B cell (primary cell): ENCODE results near the gene FCER1G. TPM values are rescaled to one million over a fixed set of nuclear protein-coding genes. Genes with fewer than 3 reads are reported as not detected.

Experiments
- ATAC-seq: fragments of 200-7000 bp; cut with Tn5 transposase; one replicate; pipeline ENCODE4 v1.10.0; 2021; ENCODE audit warnings: low read depth, mild to moderate bottlenecking, moderate number of reproducible peaks, moderate library complexity
- CTCF ChIA-PET: fragments of 350-600 bp; sonication (Branson Sonifier 250); formaldehyde crosslinking; loops from one replicate; lab custom pipeline; 2021; ENCODE audit warnings: antibody characterized with exemption, inconsistent platforms; lab: Charles Lee
- POLR2A ChIA-PET: fragments of 350-600 bp; sonication (Branson Sonifier 250); formaldehyde crosslinking; loops from one replicate; lab custom pipeline; 2021; ENCODE audit warnings: antibody characterized with exemption; lab: Charles Lee
- DNase-seq: peaks from one replicate; pipeline ENCODE4 v3.0.0; 2013
- H2AFZ ChIP-seq: 2 replicates; pipeline ENCODE4 v1.6.1; 2012; ENCODE audit warnings: mild to moderate bottlenecking, low read depth, low read length; ENCODE audit not compliant: insufficient read depth, poor library complexity, severe bottlenecking
- H3K27ac ChIP-seq, 2 donors: 1 replicate in 1 of 2; 2 replicates in 1 of 2; pipeline ENCODE4 v1.5.1; 2012 to 2013; ENCODE audit warnings: low read length in 2 of 2, mild to moderate bottlenecking in 2 of 2, moderate library complexity in 1 of 2
- H3K27me3 ChIP-seq, 4 experiments: fragments of 200-600 bp in 1 of 4; sonication (generic) in 1 of 4; replicated peaks in 1 of 4; 1 replicate in 2 of 4; 2 replicates in 2 of 4; pipeline versions ENCODE4 v1.6.1 to v1.7.0; 2013 to 2016; ENCODE audit warnings: low read length in 3 of 4, mild to moderate bottlenecking in 2 of 4, mixed read lengths in 1 of 4, moderate library complexity in 1 of 4; ENCODE audit not compliant: insufficient read depth in 4 of 4, control insufficient read depth in 3 of 4; ENCODE audit errors: control extremely low read depth in 1 of 4
- H3K36me3 ChIP-seq, 2 experiments: replicated peaks in 1 of 2; 1 replicate in 1 of 2; 2 replicates in 1 of 2; pipeline versions ENCODE4 v1.6.1 to v1.7.1; 2013; ENCODE audit warnings: low read length in 1 of 2; ENCODE audit not compliant: insufficient read depth in 2 of 2, control insufficient read depth in 1 of 2; ENCODE audit errors: control extremely low read depth in 1 of 2, extremely low read depth in 1 of 2
- H3K4me1 ChIP-seq, 2 donors: fragments of 200-600 bp in 1 of 2; sonication (generic) in 1 of 2; 1 replicate in 1 of 2; 2 replicates in 1 of 2; pipeline versions ENCODE4 v1.5.1 to v1.6.1; 2013 to 2017; ENCODE audit warnings: low read length in 2 of 2; ENCODE audit not compliant: control insufficient read depth in 2 of 2, insufficient read depth in 2 of 2
- H3K4me2 ChIP-seq: replicated peaks from 2 replicates; pipeline ENCODE3; 2012; ENCODE audit warnings: mild to moderate bottlenecking, low read depth, low read length; ENCODE audit not compliant: poor library complexity, severe bottlenecking
- H3K4me3 ChIP-seq, 5 experiments: fragments of 200-600 bp in 1 of 5; sonication (generic) in 1 of 5; 1 replicate in 3 of 5; 2 replicates in 2 of 5; pipeline versions ENCODE4 v1.5.1 to v1.7.0; 2011 to 2016; ENCODE audit warnings: low read length in 4 of 5, mild to moderate bottlenecking in 4 of 5, low read depth in 2 of 5, control low read depth in 1 of 5, moderate library complexity in 1 of 5; ENCODE audit not compliant: insufficient read depth in 1 of 5; ENCODE audit errors: control extremely low read depth in 1 of 5, extremely low read depth in 1 of 5
- H3K79me2 ChIP-seq: fragments of 200-600 bp; sonication (generic); one replicate; pipeline ENCODE4 v1.6.0; 2016; ENCODE audit warnings: low read length; ENCODE audit not compliant: control insufficient read depth, insufficient read depth
- H3K9ac ChIP-seq: fragments of 200-600 bp; sonication (generic); 2 replicates; pipeline ENCODE4 v1.6.1; 2017; ENCODE audit warnings: mild to moderate bottlenecking, low read length, moderate library complexity
- H3K9me3 ChIP-seq, 3 donors: one replicate each; pipeline versions ENCODE4 v1.6.1 to v1.7.1; 2013; ENCODE audit warnings: low read length in 2 of 3; ENCODE audit not compliant: control insufficient read depth in 2 of 3, insufficient read depth in 1 of 3; ENCODE audit errors: control extremely low read depth in 1 of 3
- H4K20me1 ChIP-seq: 2 replicates; pipeline ENCODE4 v1.6.0; 2012; ENCODE audit warnings: mild to moderate bottlenecking, low read length; ENCODE audit not compliant: insufficient read depth, control insufficient read depth, poor library complexity, severe bottlenecking
- H3K27ac Mint-ChIP-seq: one replicate; pipeline ENCODE4 v1.8.0; 2021; ENCODE audit warnings: mixed read lengths
- H3K27me3 Mint-ChIP-seq: one replicate; pipeline ENCODE4 v1.8.0; 2021; ENCODE audit warnings: mixed read lengths
- H3K4me1 Mint-ChIP-seq: one replicate; pipeline ENCODE4 v1.8.0; 2021; ENCODE audit warnings: mixed read lengths
- H3K4me3 Mint-ChIP-seq: one replicate; pipeline ENCODE4 v1.8.0; 2021; ENCODE audit warnings: mixed read lengths
- H3K9me3 Mint-ChIP-seq: one replicate; pipeline ENCODE4 v1.8.0; 2022; ENCODE audit warnings: mixed read lengths; ENCODE audit not compliant: insufficient read depth
- CTCF ChIP-seq: fragments of 200-600 bp; IDR thresholded peaks from one replicate; pipeline ENCODE4 v1.8.0; 2022; ENCODE audit warnings: antibody characterized with exemption, mild to moderate bottlenecking
- EZH2 ChIP-seq: IDR thresholded peaks from 2 replicates; pipeline ENCODE4 v1.6.1; 2012; ENCODE audit warnings: borderline replicate concordance, low read depth, mild to moderate bottlenecking, moderate library complexity, low read length; ENCODE audit not compliant: insufficient read depth, poor library complexity, severe bottlenecking
- WGBS: methylation state at CpG from one replicate; pipeline ENCODE4 v1.1.5; 2013; ENCODE audit warnings: missing lambda C conversion rate; ENCODE audit not compliant: insufficient coverage; 5-methylcytosine and 5-hydroxymethylcytosine counted together
- intact Hi-C: fragments of 100-400 bp; cut with micrococcal nuclease; formaldehyde crosslinking; loops from one replicate; pipeline ENCODE4 v1.10.0; 2022
- polyA plus RNA-seq: library from polyadenylated mRNA; depleted of rRNA; stranded (reverse); fragments of >200 nt; gene quantifications from 2 replicates; pipeline ENCODE4 v1.2.3, GENCODE V29; 2012
- total RNA-seq, 2 donors: library from RNA; stranded (reverse); fragments of 120-200 nt in 1 of 2; gene quantifications; 1 replicate in 1 of 2; 2 replicates in 1 of 2; pipeline versions ENCODE4 v1.2.3 to v1.2.4, GENCODE V29; 2013 to 2022

FCER1G gene
- total and polyA plus RNA-seq, 2 donors (not counting 1 experiment from before 2014, with no cell fraction given): 0.76 to 13.6 TPM

GRCh38 chr1:161216945-161217712 lies 2.0 kb downstream of the FCER1G start:
- WGBS: 87% methylated on average over 4 of the region's 7 CpGs
- DNase-seq (peak; percentile 65), ATAC-seq (peak; percentile 79)
- H3K36me3 ChIP-seq: peaks cover 5 to 24% of the 10 kb centered on the region in 2 experiments
- no peak overlapping the region for H3K27ac ChIP-seq
- peak overlapping the region in 1 of 5 experiments; percentile 50 for H3K4me3 ChIP-seq
- H4K20me1 ChIP-seq: no peaks in the 10 kb centered on the region
- ChIA-PET POLR2A (interaction anchor here (0.6 kb wide), 3 partner anchors 14 to 429 kb away, joined by 3 read pairs; no protein-coding TSS in a partner anchor), CTCF (interaction anchor here (1.9 to 3.4 kb wide), 2 partner anchors 9 to 164 kb away, joined by 4 to 19 read pairs; partner anchors contain the start of gene TOMM40L)
- no peak overlapping the region for H2AFZ ChIP-seq
- no peak overlapping the region for H3K9ac ChIP-seq
- H3K27me3 ChIP-seq: peaks cover 0 to 28% (median 16%) of the 10 kb centered on the region in 4 experiments
- Mint-ChIP-seq H3K4me1 (peaks cover 27% of the 10 kb centered on the region), H3K9me3 (no peaks in the 10 kb centered on the region), H3K4me3 (no peak overlapping the region), H3K27me3 (peaks cover 30% of the 10 kb centered on the region), H3K27ac (no peak overlapping the region)
- no peaks in the 10 kb centered on the region for H3K9me3 ChIP-seq
- no peaks in the 10 kb centered on the region for H3K79me2 ChIP-seq
- no peak overlapping the region for H3K4me2 ChIP-seq
- no peak for TF ChIP-seq CTCF
- no peak for TF ChIP-seq EZH2
- intact Hi-C loops: no loop called here
- peaks cover 15 to 26% of the 10 kb centered on the region in 2 donors for H3K4me1 ChIP-seq

GRCh38 chr1:161217831-161218230 lies 2.7 kb downstream of the FCER1G start:
- Histone ChIP-seq H3K4me2 (no peak overlapping the region), H3K27ac (no peak overlapping the region), H3K9me3 (no peaks in the 10 kb centered on the region), H3K36me3 (peaks cover 5 to 18% of the 10 kb centered on the region in 2 experiments), H3K9ac (no peak overlapping the region), H3K4me1 (peaks cover 15 to 26% of the 10 kb centered on the region in 2 donors), H4K20me1 (no peaks in the 10 kb centered on the region), H3K79me2 (no peaks in the 10 kb centered on the region), H3K4me3 (no peak overlapping the region), H3K27me3 (peaks cover 0 to 35% (median 24%) of the 10 kb centered on the region in 4 experiments), H2AFZ (no peak overlapping the region)
- no peak overlapping the region for H3K27ac Mint-ChIP-seq
- no peak for DNase-seq
- no peak overlapping the region for H3K4me3 Mint-ChIP-seq
- WGBS: 82% methylated on average over 2 of the region's 6 CpGs
- H3K9me3 Mint-ChIP-seq: no peaks in the 10 kb centered on the region
- CTCF ChIA-PET: no interaction called here
- intact Hi-C loops: no loop called here
- peaks cover 27% of the 10 kb centered on the region for H3K4me1 Mint-ChIP-seq
- no peak for ATAC-seq
- peaks cover 37% of the 10 kb centered on the region for H3K27me3 Mint-ChIP-seq
- POLR2A ChIA-PET: interaction anchor here (0.6 kb wide), 2 partner anchors 99 to 428 kb away, joined by 3 read pairs; no protein-coding TSS in a partner anchor
- TF ChIP-seq CTCF (no peak), EZH2 (no peak)
